22Rv1 (cell line): Measurements from ENCODE around the gene COL2A1.

Experiments
- CTCF ChIP-seq: fragments of 450-650 bp; IDR thresholded peaks from 2 replicates; pipeline ENCODE4 v1.5.1; 2017; ENCODE audit warnings: mild to moderate bottlenecking
- ZFX ChIP-seq: fragments of 450-650 bp; IDR thresholded peaks from 2 replicates; pipeline ENCODE4 v1.6.1; 2017; ENCODE audit warnings: antibody characterized with exemption, borderline replicate concordance

- TF ChIP-seq CTCF = no peak
- TF ChIP-seq ZFX = no peak
These were observed 12.9 kb downstream of the COL2A1 start for GRCh38 chr12:47991106-47992061.
